ENCODE data around the gene TRIM23. TPM values are rescaled to one million over a fixed set of nuclear protein-coding genes. Genes with fewer than 3 reads are reported as not detected.
A peak's percentile ranks its signal among the peaks of the same experiment; 100 is the strongest.
"Not testable (repeated sequence)": the region's sequence is repeated elsewhere in the genome, so short reads cannot be mapped to it uniquely, and the experiment has no call there.

The TRIM23 gene
- total RNA-seq = 18.5 TPM
- long read RNA-seq, full-length matches to known transcripts = 19 of 23 reads
- long read RNA-seq, partial matches to known transcripts = 2 of 23 reads
- long read RNA-seq, other reads (novel, unspliced or antisense) = 2 of 23 reads

GRCh38 chr5:65624025-65624570 is at the start of gene TRIM23:
Gene TRIM23, minus strand, starts transcription at chr5:65624333. Its CDS starts 59 bp downstream, at chr5:65624274.
- intact Hi-C loops (cut with DNase I) = loop anchor here (5.0 kb wide), 1 partner anchor 62 kb away; the partner anchor contains the start of genes CENPK and PPWD1
- peak; percentile 96 for DNase-seq (ENCODE audit: low spot score)

- DNase-seq (ENCODE audit: low spot score) = no peak
- intact Hi-C loops (cut with DNase I) = no loop called here
These were observed 48.7 kb upstream of the TRIM23 start for GRCh38 chr5:65672796-65673195.

- DNase-seq (ENCODE audit: low spot score) = no peak
- intact Hi-C loops (cut with DNase I) = no loop called here
These were observed 44.6 kb upstream of the TRIM23 start for GRCh38 chr5:65668696-65669095.

- DNase-seq (ENCODE audit: low spot score) = no peak
- intact Hi-C loops (cut with DNase I) = no loop called here
These were observed 39.8 kb upstream of the TRIM23 start for GRCh38 chr5:65663804-65664521.

DNA sequence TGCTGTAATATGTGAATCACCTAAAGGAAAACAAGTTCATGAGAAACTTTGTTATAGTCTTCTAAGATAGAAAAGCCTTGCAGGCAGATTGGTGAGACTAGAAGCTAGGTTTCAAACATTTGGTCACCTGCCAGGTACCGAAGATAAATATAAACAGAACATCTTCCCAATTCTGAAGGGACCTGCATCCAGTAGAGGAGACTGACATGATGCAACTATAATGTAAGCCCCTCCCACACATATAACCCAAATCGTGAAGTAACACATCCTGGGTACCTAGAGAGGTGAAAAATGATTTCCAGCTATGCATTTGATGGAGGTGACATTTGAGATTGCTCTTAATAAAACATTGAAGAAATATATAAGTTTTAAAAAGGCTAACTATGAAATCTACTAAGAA is 30.6 kb upstream of the TRIM23 start:
- DNase-seq (ENCODE audit: low spot score) = no peak
- intact Hi-C loops (cut with DNase I) = no loop called here

GRCh38 chr5:65651144-65651543 is 27.0 kb upstream of the TRIM23 start:
- intact Hi-C loops (cut with DNase I) = no loop called here
- no peak for DNase-seq (ENCODE audit: low spot score)

- intact Hi-C loops (cut with DNase I) = no loop called here
- DNase-seq (ENCODE audit: low spot score) = no peak
These were observed 23.8 kb upstream of the TRIM23 start for GRCh38 chr5:65647941-65648340.

- intact Hi-C loops (cut with DNase I) = no loop called here
- no peak for DNase-seq (ENCODE audit: low spot score)
These were observed 22.8 kb upstream of the TRIM23 start for GRCh38 chr5:65646938-65647337.

- intact Hi-C loops (cut with DNase I) = no loop called here
- no peak for DNase-seq (ENCODE audit: low spot score)
These were observed 16.1 kb upstream of the TRIM23 start for GRCh38 chr5:65640240-65640639.

DNA sequence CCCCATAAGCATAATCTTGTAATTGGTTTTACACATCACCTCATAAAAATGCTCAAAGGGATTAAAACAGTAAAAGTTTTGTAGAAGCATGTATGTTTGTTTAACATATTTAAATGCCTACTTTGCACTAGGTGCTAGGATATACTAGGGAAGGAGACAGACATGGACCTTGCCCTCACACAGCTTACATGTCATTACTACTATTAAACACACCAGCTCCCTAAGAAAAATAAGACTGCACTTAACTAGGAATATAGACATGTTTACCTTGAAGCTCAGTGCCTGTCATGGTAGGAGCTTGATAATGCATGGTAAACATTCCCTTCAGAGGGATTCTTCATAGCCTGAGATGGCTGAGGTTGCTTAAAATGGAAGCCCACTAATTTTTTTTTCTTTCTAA is 6.8 kb upstream of the TRIM23 start:
- DNase-seq (ENCODE audit: low spot score) = no peak
- intact Hi-C loops (cut with DNase I) = no loop called here

DNA sequence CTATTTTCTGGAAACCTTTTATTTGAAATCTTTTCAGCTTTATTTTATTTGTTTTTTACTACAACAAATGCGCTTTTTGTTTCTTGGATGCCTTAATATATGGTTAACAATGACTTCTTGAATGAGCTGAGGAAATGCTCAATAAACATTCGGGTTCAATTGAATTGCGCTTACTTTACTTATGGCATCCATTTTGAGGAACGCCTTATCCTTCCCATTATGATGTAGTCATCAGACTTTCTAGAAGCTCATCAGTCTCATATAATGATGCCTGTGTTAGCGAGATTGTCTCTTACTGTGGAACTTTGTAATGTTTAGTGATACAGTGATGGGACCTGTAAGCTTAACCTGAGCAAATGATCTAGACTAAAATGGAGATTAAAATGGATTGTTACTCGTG is 1.6 kb upstream of the TRIM23 start:
- no peak for DNase-seq (ENCODE audit: low spot score)
- intact Hi-C loops (cut with DNase I) = no loop called here

DNA sequence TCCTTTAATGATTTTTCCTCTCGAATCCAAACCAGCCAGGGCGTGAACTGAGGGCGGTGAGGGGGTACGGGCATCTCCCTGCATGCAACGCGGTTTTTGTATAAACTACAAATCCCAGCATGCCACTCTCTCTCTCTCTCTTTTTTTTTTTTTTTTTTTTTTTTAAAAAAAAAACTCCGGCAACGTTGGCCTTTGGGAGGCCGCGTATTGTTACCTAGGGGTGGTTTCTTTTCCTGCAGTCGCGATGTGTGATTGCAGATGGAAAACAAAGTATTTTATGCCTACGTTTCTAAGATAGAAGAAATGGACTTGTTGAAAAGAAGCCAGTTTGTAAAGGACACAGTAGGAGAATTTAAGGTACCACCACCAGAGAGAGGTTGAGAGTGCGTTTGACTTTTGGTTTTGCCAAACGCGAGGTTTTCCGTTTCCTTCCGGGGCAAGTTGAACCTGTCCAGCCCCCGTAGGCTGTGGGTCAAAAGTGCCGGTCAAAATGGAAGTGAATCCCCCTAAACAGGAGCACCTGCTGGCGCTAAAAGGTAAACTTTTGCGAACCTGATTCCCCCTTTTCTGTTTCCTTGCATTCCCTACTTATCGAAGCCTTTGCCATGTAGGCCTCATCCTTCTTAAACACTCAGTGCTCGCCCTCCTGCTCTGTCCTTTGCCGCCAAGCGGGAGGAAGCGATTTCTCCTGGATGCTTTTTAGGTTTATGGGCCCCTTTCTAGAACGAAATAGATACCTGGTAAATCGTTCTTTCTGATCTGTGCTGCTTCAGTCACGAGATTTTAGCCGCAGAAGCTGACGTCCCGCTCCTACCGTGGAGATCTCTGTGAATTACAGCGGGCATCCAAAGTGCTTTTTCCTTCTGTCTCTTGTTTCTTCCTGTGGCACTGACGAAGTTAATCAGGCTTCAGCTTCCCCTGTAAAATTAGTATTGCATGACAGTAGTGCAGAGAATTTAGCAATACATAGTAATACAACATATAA is 730 bp upstream of the TRIM23 start, which contains the start of the genes SHLD3 and TRAPPC13:
Gene SHLD3, plus strand, starts transcription at position 457 of the 985 bp plus-strand sequence. CDS start 4,561 bp downstream, outside the sequence.
Gene TRAPPC13, plus strand, starts transcription at position 457 of the 985 bp plus-strand sequence. Its CDS starts 34 bp downstream, at position 491.
- intact Hi-C loops (cut with DNase I) = loop anchor here (5.0 kb wide), 1 partner anchor 63 kb away; the partner anchor contains the start of genes CENPK and PPWD1
- peak; percentile 88 for DNase-seq (ENCODE audit: low spot score)

DNA sequence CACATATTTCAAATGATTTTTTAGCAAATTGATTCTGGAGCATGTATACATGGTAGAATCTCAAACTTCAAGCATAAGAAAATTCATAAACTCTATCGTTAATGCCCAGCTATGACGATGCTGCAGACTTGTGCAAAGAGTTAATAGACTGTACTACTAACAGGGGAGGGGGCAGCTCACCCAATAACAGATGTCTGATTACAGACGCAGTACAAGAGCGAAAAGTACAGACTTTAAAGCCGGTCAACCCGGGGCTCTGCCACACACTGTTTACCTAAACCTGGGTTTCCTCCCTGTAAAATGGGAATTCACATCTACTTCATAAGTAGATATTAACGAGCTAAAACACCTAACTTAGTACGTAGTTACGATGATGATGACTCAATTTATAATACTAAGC is 651 bp downstream of the TRIM23 start:
- no peak for DNase-seq (ENCODE audit: low spot score)
- intact Hi-C loops (cut with DNase I) = loop anchor here (5.0 kb wide), 1 partner anchor 61 kb away; the partner anchor contains the start of genes CENPK and PPWD1

DNA sequence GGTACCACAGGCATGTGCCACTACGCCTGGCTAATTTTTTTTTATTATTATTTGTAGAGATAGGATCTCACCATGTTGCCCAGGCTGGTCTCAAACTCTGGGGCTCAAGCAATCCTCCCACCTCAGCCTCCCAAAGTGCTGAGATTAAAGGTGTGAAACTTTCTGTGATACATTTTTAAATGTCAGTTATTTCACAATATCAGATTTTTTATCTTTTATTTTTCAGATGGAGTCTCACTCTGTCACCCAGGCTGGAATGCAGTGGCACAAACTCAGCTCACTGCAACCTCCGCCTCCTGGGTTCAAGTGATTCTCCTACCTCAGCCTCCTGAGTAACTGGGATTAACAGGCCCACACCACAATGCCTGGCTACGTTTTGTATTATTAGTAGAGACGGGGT is 2.2 kb downstream of the TRIM23 start:
- intact Hi-C loops (cut with DNase I) = loop anchor here (5.0 kb wide), 1 partner anchor 60 kb away; the partner anchor contains the start of genes CENPK and PPWD1
- not testable (repeated sequence) for DNase-seq (ENCODE audit: low spot score)

DNA sequence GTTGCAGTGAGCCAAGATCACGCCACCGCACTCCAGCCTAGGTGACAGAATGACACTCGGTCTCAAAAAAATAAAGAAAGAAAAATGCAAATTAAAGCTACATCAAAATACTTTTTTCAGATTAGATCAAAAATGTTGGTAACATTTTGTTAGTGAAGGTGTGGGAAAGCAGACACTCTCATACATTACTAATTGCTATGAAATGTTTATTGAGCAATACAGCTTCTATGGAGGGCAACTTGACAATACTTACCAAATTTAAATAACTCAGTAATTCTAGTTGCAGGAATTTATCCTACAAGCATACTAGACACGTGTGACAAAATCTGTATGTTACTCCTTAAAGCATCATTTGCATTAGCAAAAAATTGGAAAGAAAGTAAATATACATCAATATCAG is 4.1 kb downstream of the TRIM23 start:
- no peak for DNase-seq (ENCODE audit: low spot score)
- intact Hi-C loops (cut with DNase I) = loop anchor here (5.0 kb wide), 1 partner anchor 58 kb away; the partner anchor contains the start of genes CENPK and PPWD1

GRCh38 chr5:65612298-65612907 is 11.7 kb downstream of the TRIM23 start:
- no peak for DNase-seq (ENCODE audit: low spot score)

GRCh38 chr5:65611524-65611923 is 12.6 kb downstream of the TRIM23 start:
- no peak for DNase-seq (ENCODE audit: low spot score)
- intact Hi-C loops (cut with DNase I) = no loop called here

More at GRCh38 chr5:65612298-65612907, 11.7 kb downstream of the TRIM23 start:
- intact Hi-C loops (cut with DNase I) = no loop called here

DNA sequence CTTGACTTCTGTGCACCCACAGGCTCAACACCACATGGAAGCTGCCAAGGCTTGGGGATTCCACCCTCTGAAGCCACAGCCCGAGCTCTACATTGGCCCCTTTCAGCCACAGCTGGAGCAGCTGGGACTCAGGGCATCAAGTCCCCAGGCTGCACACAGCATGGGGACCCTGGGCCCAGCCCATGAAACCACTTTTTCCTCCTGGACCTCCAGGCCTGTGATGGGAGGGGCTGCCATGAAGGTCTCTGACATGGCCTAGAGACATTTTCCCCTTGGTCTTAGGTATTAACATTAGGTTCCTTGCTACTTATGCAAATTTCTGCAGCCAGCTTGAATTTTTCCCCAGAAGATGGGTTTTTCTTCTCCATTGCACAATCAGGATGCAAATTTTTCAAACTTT is 22.4 kb downstream of the TRIM23 start:
- DNase-seq (ENCODE audit: low spot score); intact Hi-C loops (cut with DNase I): not testable (repeated sequence)

GRCh38 chr5:65588694-65589093 is 35.4 kb downstream of the TRIM23 start:
- DNase-seq (ENCODE audit: low spot score) = no peak
- intact Hi-C loops (cut with DNase I) = no loop called here
